Measurements from ENCODE around the gene CCR9. TPM values are rescaled to one million over a fixed set of nuclear protein-coding genes. Genes with fewer than 3 reads are reported as not detected.

CCR9 gene
- total RNA-seq, 5 donors from 2014 or later (not counting 1 experiment from before 2014, with no cell fraction given) = 2.1 to 10.0 (median 4.2) TPM

GRCh38 chr3:45948311-45948781 is 62.0 kb downstream of the CCR9 start:
- no peaks in the 10 kb centered on the region for H3K27me3 Mint-ChIP-seq
- peak overlapping the region; percentile 85 to 89 for H3K27ac Mint-ChIP-seq
- no peaks in the 10 kb centered on the region for H3K9me3 Mint-ChIP-seq
- H3K36me3 Mint-ChIP-seq = peaks cover 78% of the 10 kb centered on the region
- Histone ChIP-seq H3K36me3 (ENCODE audit: control insufficient read depth in 2 of 2, extremely low read depth in 1 of 2, insufficient read depth in 1 of 2, low read length in 1 of 2) (peaks cover 17 to 72% of the 10 kb centered on the region in 2 donors), H3K9me3 (no peaks in the 10 kb centered on the region), H3K4me1 (ENCODE audit: control insufficient read depth in 1 of 2, extremely low read depth in 1 of 2, insufficient read depth in 2 of 2, low read length in 2 of 2) (peaks cover 16 to 84% of the 10 kb centered on the region in 2 experiments), H3K27me3 (replicated peaks in 1 of 2; ENCODE audit: control insufficient read depth in 2 of 2, extremely low read depth in 1 of 2, insufficient read depth in 2 of 2, low read length in 1 of 2) (no peaks in the 10 kb centered on the region), H3K4me3 (ENCODE audit: control insufficient read depth in 1 of 2, extremely low read depth in 1 of 2, low read length in 1 of 2) (no peak overlapping the region), H3K27ac (ENCODE audit: low read length) (peak overlapping the region; percentile 70)
- POLR2A ChIA-PET = no interaction called here
- DNase-seq = no peak
- CTCF ChIA-PET = interaction anchor here in 1 of 2 donors (1.0 kb wide), 1 partner anchor 43 kb away, joined by 3 read pairs; no protein-coding TSS in a partner anchor
- peaks cover 46 to 92% (median 87%) of the 10 kb centered on the region in 3 donors for H3K4me1 Mint-ChIP-seq
- 57% methylated on average over 1 of the region's 6 CpGs for WGBS (ENCODE audit: insufficient coverage)
- no peak for ATAC-seq (replicated peaks in 1 of 4)
- no peak overlapping the region for H3K4me3 Mint-ChIP-seq

GRCh38 chr3:45948881-45949280 is 62.5 kb downstream of the CCR9 start:
- DNase-seq = no peak
- H3K4me1 Mint-ChIP-seq = peaks cover 41 to 87% (median 82%) of the 10 kb centered on the region in 3 donors
- H3K4me1 ChIP-seq (ENCODE audit: control insufficient read depth in 1 of 2, extremely low read depth in 1 of 2, insufficient read depth in 2 of 2, low read length in 2 of 2) = peaks cover 11 to 86% of the 10 kb centered on the region in 2 experiments
- 100% methylated on average over 6 of the region's 6 CpGs for WGBS (ENCODE audit: insufficient coverage)
- H3K27me3 Mint-ChIP-seq = no peaks in the 10 kb centered on the region
- H3K36me3 Mint-ChIP-seq = peaks cover 83% of the 10 kb centered on the region
- H3K4me3 Mint-ChIP-seq = no peak overlapping the region
- peak overlapping the region; percentile 70 for H3K27ac ChIP-seq (ENCODE audit: low read length)
- H3K27me3 ChIP-seq (replicated peaks in 1 of 2; ENCODE audit: control insufficient read depth in 2 of 2, extremely low read depth in 1 of 2, insufficient read depth in 2 of 2, low read length in 1 of 2) = no peaks in the 10 kb centered on the region
- H3K36me3 ChIP-seq (ENCODE audit: control insufficient read depth in 2 of 2, extremely low read depth in 1 of 2, insufficient read depth in 1 of 2, low read length in 1 of 2) = peaks cover 18 to 77% of the 10 kb centered on the region in 2 donors
- ATAC-seq (replicated peaks in 1 of 4) = no peak
- no peaks in the 10 kb centered on the region for H3K9me3 ChIP-seq
- H3K27ac Mint-ChIP-seq = peak overlapping the region; percentile 85 to 89
- no peak overlapping the region for H3K4me3 ChIP-seq (ENCODE audit: control insufficient read depth in 1 of 2, extremely low read depth in 1 of 2, low read length in 1 of 2)
- ChIA-PET POLR2A (no interaction called here), CTCF (no interaction called here)
- H3K9me3 Mint-ChIP-seq = no peaks in the 10 kb centered on the region

GRCh38 chr3:45949432-45949831 is 63.1 kb downstream of the CCR9 start:
- Histone ChIP-seq H3K27ac (ENCODE audit: low read length) (peak overlapping the region; percentile 70), H3K4me3 (ENCODE audit: control insufficient read depth in 1 of 2, extremely low read depth in 1 of 2, low read length in 1 of 2) (no peak overlapping the region), H3K9me3 (no peaks in the 10 kb centered on the region), H3K27me3 (replicated peaks in 1 of 2; ENCODE audit: control insufficient read depth in 2 of 2, extremely low read depth in 1 of 2, insufficient read depth in 2 of 2, low read length in 1 of 2) (no peaks in the 10 kb centered on the region), H3K4me1 (ENCODE audit: control insufficient read depth in 1 of 2, extremely low read depth in 1 of 2, insufficient read depth in 2 of 2, low read length in 2 of 2) (peaks cover 11 to 90% of the 10 kb centered on the region in 2 experiments), H3K36me3 (ENCODE audit: control insufficient read depth in 2 of 2, extremely low read depth in 1 of 2, insufficient read depth in 1 of 2, low read length in 1 of 2) (peaks cover 24 to 83% of the 10 kb centered on the region in 2 donors)
- ChIA-PET POLR2A (no interaction called here), CTCF (interaction anchor here in 1 of 2 donors (1.8 kb wide), 1 partner anchor 10 kb away, joined by 6 read pairs; no protein-coding TSS in a partner anchor)
- H3K9me3 Mint-ChIP-seq = no peaks in the 10 kb centered on the region
- WGBS (ENCODE audit: insufficient coverage) = 84% methylated on average over 4 of the region's 4 CpGs
- no peak for DNase-seq
- peaks cover 38 to 84% (median 80%) of the 10 kb centered on the region in 3 donors for H3K4me1 Mint-ChIP-seq
- H3K4me3 Mint-ChIP-seq = peak overlapping the region in 1 of 3 donors; percentile 23
- no peaks in the 10 kb centered on the region for H3K27me3 Mint-ChIP-seq
- H3K36me3 Mint-ChIP-seq = peaks cover 89% of the 10 kb centered on the region
- no peak for ATAC-seq (replicated peaks in 1 of 4)
- H3K27ac Mint-ChIP-seq = peak overlapping the region; percentile 85 to 89

GRCh38 chr3:45950131-45950530 is 63.8 kb downstream of the CCR9 start:
- peaks cover 27 to 88% of the 10 kb centered on the region in 2 donors for H3K36me3 ChIP-seq (ENCODE audit: control insufficient read depth in 2 of 2, extremely low read depth in 1 of 2, insufficient read depth in 1 of 2, low read length in 1 of 2)
- H3K27me3 ChIP-seq (replicated peaks in 1 of 2; ENCODE audit: control insufficient read depth in 2 of 2, extremely low read depth in 1 of 2, insufficient read depth in 2 of 2, low read length in 1 of 2) = no peaks in the 10 kb centered on the region
- ChIA-PET CTCF (interaction anchor here in 1 of 2 donors (0.7 to 1.8 kb wide), 6 partner anchors 11 to 424 kb away, joined by 3 to 6 read pairs (median 4); no protein-coding TSS in a partner anchor), POLR2A (interaction anchor here in 1 of 2 donors (0.8 to 0.9 kb wide), 2 partner anchors 18 to 49 kb away, joined by 3 read pairs; no protein-coding TSS in a partner anchor)
- no peak overlapping the region for H3K4me3 ChIP-seq (ENCODE audit: control insufficient read depth in 1 of 2, extremely low read depth in 1 of 2, low read length in 1 of 2)
- Mint-ChIP-seq H3K9me3 (no peaks in the 10 kb centered on the region), H3K36me3 (peaks cover 88% of the 10 kb centered on the region), H3K4me3 (peak overlapping the region in 1 of 3 donors; percentile 23), H3K4me1 (peaks cover 36 to 77% (median 73%) of the 10 kb centered on the region in 3 donors), H3K27me3 (no peaks in the 10 kb centered on the region), H3K27ac (peak overlapping the region; percentile 85 to 89)
- ATAC-seq (replicated peaks in 1 of 4) (no peak), DNase-seq (no peak)
- peak overlapping the region; percentile 70 for H3K27ac ChIP-seq (ENCODE audit: low read length)
- no peaks in the 10 kb centered on the region for H3K9me3 ChIP-seq
- 75% methylated on average over 1 of the region's 2 CpGs for WGBS (ENCODE audit: insufficient coverage)
- H3K4me1 ChIP-seq (ENCODE audit: control insufficient read depth in 1 of 2, extremely low read depth in 1 of 2, insufficient read depth in 2 of 2, low read length in 2 of 2) = peaks cover 11 to 89% of the 10 kb centered on the region in 2 experiments

GRCh38 chr3:45950686-45951600 is 64.6 kb downstream of the CCR9 start:
- peaks cover 33 to 71% (median 66%) of the 10 kb centered on the region in 3 donors for H3K4me1 Mint-ChIP-seq
- peaks cover 30 to 89% of the 10 kb centered on the region in 2 donors for H3K36me3 ChIP-seq (ENCODE audit: control insufficient read depth in 2 of 2, extremely low read depth in 1 of 2, insufficient read depth in 1 of 2, low read length in 1 of 2)
- H3K9me3 ChIP-seq = no peaks in the 10 kb centered on the region
- ChIA-PET CTCF (interaction anchor here in 1 of 2 donors (0.6 to 1.8 kb wide), 12 partner anchors 11 to 423 kb away, joined by 3 to 6 read pairs (median 3); no protein-coding TSS in a partner anchor), POLR2A (interaction anchor here in 1 of 2 donors (0.5 to 0.9 kb wide), 4 partner anchors 17 to 420 kb away, joined by 3 to 4 read pairs (median 3); partner anchors contain the start of gene CCR5)
- H3K36me3 Mint-ChIP-seq = peaks cover 86% of the 10 kb centered on the region
- ATAC-seq (replicated peaks in 1 of 4) (peak; percentile 86 to 92 (median 90)), DNase-seq (peak in 33 of 35 experiments; percentile 16 to 77 (median 48))
- peak overlapping the region; percentile 70 for H3K27ac ChIP-seq (ENCODE audit: low read length)
- 44% methylated on average over 5 of the region's 6 CpGs for WGBS (ENCODE audit: insufficient coverage)
- H3K4me1 ChIP-seq (ENCODE audit: control insufficient read depth in 1 of 2, extremely low read depth in 1 of 2, insufficient read depth in 2 of 2, low read length in 2 of 2) = peaks cover 11 to 85% of the 10 kb centered on the region in 2 experiments
- peak overlapping the region; percentile 85 to 89 for H3K27ac Mint-ChIP-seq
- H3K4me3 ChIP-seq (ENCODE audit: control insufficient read depth in 1 of 2, extremely low read depth in 1 of 2, low read length in 1 of 2) = no peak overlapping the region
- no peaks in the 10 kb centered on the region for H3K27me3 ChIP-seq (replicated peaks in 1 of 2; ENCODE audit: control insufficient read depth in 2 of 2, extremely low read depth in 1 of 2, insufficient read depth in 2 of 2, low read length in 1 of 2)
- peak overlapping the region in 1 of 3 donors; percentile 5 for H3K4me3 Mint-ChIP-seq
- H3K27me3 Mint-ChIP-seq = no peaks in the 10 kb centered on the region
- no peaks in the 10 kb centered on the region for H3K9me3 Mint-ChIP-seq

- Mint-ChIP-seq H3K27me3 (no peaks in the 10 kb centered on the region), H3K4me1 (peaks cover 33 to 61% (median 56%) of the 10 kb centered on the region in 3 donors), H3K4me3 (no peak overlapping the region), H3K27ac (peak overlapping the region; percentile 85 to 89), H3K9me3 (no peaks in the 10 kb centered on the region), H3K36me3 (peaks cover 83% of the 10 kb centered on the region)
- Histone ChIP-seq H3K9me3 (no peaks in the 10 kb centered on the region), H3K27me3 (replicated peaks in 1 of 2; ENCODE audit: control insufficient read depth in 2 of 2, extremely low read depth in 1 of 2, insufficient read depth in 2 of 2, low read length in 1 of 2) (no peaks in the 10 kb centered on the region), H3K27ac (ENCODE audit: low read length) (peak overlapping the region; percentile 70), H3K4me3 (ENCODE audit: control insufficient read depth in 1 of 2, extremely low read depth in 1 of 2, low read length in 1 of 2) (no peak overlapping the region), H3K36me3 (ENCODE audit: control insufficient read depth in 2 of 2, extremely low read depth in 1 of 2, insufficient read depth in 1 of 2, low read length in 1 of 2) (peaks cover 26 to 88% of the 10 kb centered on the region in 2 donors), H3K4me1 (ENCODE audit: control insufficient read depth in 1 of 2, extremely low read depth in 1 of 2, insufficient read depth in 2 of 2, low read length in 2 of 2) (peaks cover 11 to 80% of the 10 kb centered on the region in 2 experiments)
- DNase-seq (no peak), ATAC-seq (replicated peaks in 1 of 4) (no peak)
- ChIA-PET CTCF (interaction anchor here in 1 of 2 donors (0.7 to 1.6 kb wide), 3 partner anchors 10 to 125 kb away, joined by 3 to 6 read pairs (median 5); no protein-coding TSS in a partner anchor), POLR2A (no interaction called here)
- 93% methylated on average over 4 of the region's 6 CpGs for WGBS (ENCODE audit: insufficient coverage)
Measured at GRCh38 chr3:45951946-45952345, 65.6 kb downstream of the CCR9 start.
